Adipocyte (in vitro differentiated cells): Measurements from ENCODE around the gene TMEM62.
"Not testable (repeated sequence)": the region's sequence is repeated elsewhere in the genome, so short reads cannot be mapped to it uniquely, and the experiment has no call there.

Source experiments
- DNase-seq: peaks from one replicate; pipeline ENCODE4 v3.0.0-alpha.2; 2015; ENCODE audit warnings: low read depth
- H3K27me3 ChIP-seq: replicated peaks from 2 replicates; pipeline ENCODE4 v1.7.0; 2013; ENCODE audit warnings: mild to moderate bottlenecking, low read length, moderate library complexity; ENCODE audit not compliant: control insufficient read depth, insufficient read depth
- H3K36me3 ChIP-seq: 2 replicates; pipeline ENCODE4 v1.7.0; 2013; ENCODE audit warnings: low read length, mild to moderate bottlenecking, moderate library complexity; ENCODE audit not compliant: control insufficient read depth, insufficient read depth, severe bottlenecking
- H3K4me1 ChIP-seq: 2 replicates; pipeline ENCODE4 v1.7.0; 2013; ENCODE audit warnings: mild to moderate bottlenecking, low read length, moderate library complexity; ENCODE audit not compliant: control insufficient read depth, insufficient read depth
- H3K4me3 ChIP-seq: 2 replicates; pipeline ENCODE4 v1.7.0; 2013; ENCODE audit warnings: mild to moderate bottlenecking, low read length, moderate library complexity
- H3K9ac ChIP-seq: 2 replicates; pipeline ENCODE4 v1.7.0; 2013; ENCODE audit warnings: mild to moderate bottlenecking, low read length, moderate library complexity
- H3K9me3 ChIP-seq: 2 replicates; pipeline ENCODE4 v1.7.0; 2013; ENCODE audit warnings: mild to moderate bottlenecking, low read length, moderate library complexity; ENCODE audit not compliant: control insufficient read depth

TMEM62 gene

GRCh38 chr15:43125100-43125661 lies 8.2 kb upstream of the TMEM62 start:
- no peak for DNase-seq
- H3K4me1 ChIP-seq = peaks cover 8% of the 10 kb centered on the region
- no peaks in the 10 kb centered on the region for H3K9me3 ChIP-seq
- H3K4me3 ChIP-seq = no peak overlapping the region
- H3K36me3 ChIP-seq = no peaks in the 10 kb centered on the region
- no peak overlapping the region for H3K9ac ChIP-seq
- no peaks in the 10 kb centered on the region for H3K27me3 ChIP-seq

- H3K9me3 ChIP-seq = no peaks in the 10 kb centered on the region
- H3K9ac ChIP-seq = no peak overlapping the region
- H3K27me3 ChIP-seq = no peaks in the 10 kb centered on the region
- H3K36me3 ChIP-seq = no peaks in the 10 kb centered on the region
- H3K4me1 ChIP-seq = peaks cover 8% of the 10 kb centered on the region
- H3K4me3 ChIP-seq = no peak overlapping the region
- DNase-seq = no peak
These were observed 7.0 kb upstream of the TMEM62 start for GRCh38 chr15:43126356-43126755.

- no peaks in the 10 kb centered on the region for H3K27me3 ChIP-seq
- peaks cover 3% of the 10 kb centered on the region for H3K4me1 ChIP-seq
- no peaks in the 10 kb centered on the region for H3K36me3 ChIP-seq
- no peak for DNase-seq
- H3K9ac ChIP-seq = no peak overlapping the region
- H3K4me3 ChIP-seq = no peak overlapping the region
- no peaks in the 10 kb centered on the region for H3K9me3 ChIP-seq
These were observed 5.6 kb upstream of the TMEM62 start for GRCh38 chr15:43127752-43128151.

- not testable (repeated sequence) for H3K27me3 ChIP-seq, H3K4me1 ChIP-seq, H3K9ac ChIP-seq, H3K4me3 ChIP-seq, H3K36me3 ChIP-seq, H3K9me3 ChIP-seq, DNase-seq
These were observed 5.0 kb upstream of the TMEM62 start for GRCh38 chr15:43128174-43128979.

- H3K9ac ChIP-seq = no peak overlapping the region
- peaks cover 6% of the 10 kb centered on the region for H3K4me1 ChIP-seq
- no peaks in the 10 kb centered on the region for H3K27me3 ChIP-seq
- H3K4me3 ChIP-seq = no peak overlapping the region
- H3K36me3 ChIP-seq = no peaks in the 10 kb centered on the region
- no peak for DNase-seq
- no peaks in the 10 kb centered on the region for H3K9me3 ChIP-seq
These were observed 4.4 kb upstream of the TMEM62 start for GRCh38 chr15:43128980-43129335.

GRCh38 chr15:43132830-43133429 lies 456 bp upstream of the TMEM62 start:
- DNase-seq = peak; percentile 2
- peak overlapping the region; percentile 89 for H3K4me3 ChIP-seq
- H3K36me3 ChIP-seq = peaks cover 9% of the 10 kb centered on the region
- H3K4me1 ChIP-seq = peaks cover 14% of the 10 kb centered on the region
- H3K27me3 ChIP-seq = no peaks in the 10 kb centered on the region
- H3K9me3 ChIP-seq = no peaks in the 10 kb centered on the region
- H3K9ac ChIP-seq = peak overlapping the region; percentile 89

GRCh38 chr15:43134157-43134635 lies 810 bp downstream of the TMEM62 start:
- peaks cover 22% of the 10 kb centered on the region for H3K36me3 ChIP-seq
- peak; percentile 8 for DNase-seq

GRCh38 chr15:43135351-43135750 lies 2.0 kb downstream of the TMEM62 start:
- no peak for DNase-seq
- Histone ChIP-seq H3K36me3 (peaks cover 31% of the 10 kb centered on the region), H3K4me3 (no peak overlapping the region), H3K9ac (no peak overlapping the region), H3K4me1 (peaks cover 14% of the 10 kb centered on the region), H3K27me3 (no peaks in the 10 kb centered on the region), H3K9me3 (no peaks in the 10 kb centered on the region)

More at GRCh38 chr15:43134157-43134635, 810 bp downstream of the TMEM62 start:
- H3K4me3 ChIP-seq = peak overlapping the region; percentile 89
- H3K27me3 ChIP-seq = no peaks in the 10 kb centered on the region
- H3K9me3 ChIP-seq = no peaks in the 10 kb centered on the region
- H3K9ac ChIP-seq = peak overlapping the region; percentile 89
- H3K4me1 ChIP-seq = peaks cover 14% of the 10 kb centered on the region

GRCh38 chr15:43143203-43143941 lies 10.0 kb downstream of the TMEM62 start:
- H3K9ac ChIP-seq = no peak overlapping the region
- H3K36me3 ChIP-seq = peaks cover 46% of the 10 kb centered on the region
- DNase-seq = no peak

GRCh38 chr15:43144512-43144911 lies 11.1 kb downstream of the TMEM62 start:
- H3K27me3 ChIP-seq = no peaks in the 10 kb centered on the region
- H3K36me3 ChIP-seq = peaks cover 44% of the 10 kb centered on the region
- H3K4me3 ChIP-seq = no peak overlapping the region
- no peaks in the 10 kb centered on the region for H3K4me1 ChIP-seq
- no peak overlapping the region for H3K9ac ChIP-seq
- DNase-seq = no peak
- no peaks in the 10 kb centered on the region for H3K9me3 ChIP-seq

More at GRCh38 chr15:43143203-43143941, 10.0 kb downstream of the TMEM62 start:
- no peaks in the 10 kb centered on the region for H3K9me3 ChIP-seq
- no peaks in the 10 kb centered on the region for H3K4me1 ChIP-seq
- no peak overlapping the region for H3K4me3 ChIP-seq
- H3K27me3 ChIP-seq = no peaks in the 10 kb centered on the region

- H3K27me3 ChIP-seq = no peaks in the 10 kb centered on the region
- H3K4me3 ChIP-seq = no peak overlapping the region
- no peak for DNase-seq
- H3K4me1 ChIP-seq = no peaks in the 10 kb centered on the region
- H3K9me3 ChIP-seq = no peaks in the 10 kb centered on the region
- H3K36me3 ChIP-seq = peaks cover 30% of the 10 kb centered on the region
- no peak overlapping the region for H3K9ac ChIP-seq
These were observed 12.8 kb downstream of the TMEM62 start for GRCh38 chr15:43146184-43146583.
